ENCODE data around the gene GDF10.

DNA sequence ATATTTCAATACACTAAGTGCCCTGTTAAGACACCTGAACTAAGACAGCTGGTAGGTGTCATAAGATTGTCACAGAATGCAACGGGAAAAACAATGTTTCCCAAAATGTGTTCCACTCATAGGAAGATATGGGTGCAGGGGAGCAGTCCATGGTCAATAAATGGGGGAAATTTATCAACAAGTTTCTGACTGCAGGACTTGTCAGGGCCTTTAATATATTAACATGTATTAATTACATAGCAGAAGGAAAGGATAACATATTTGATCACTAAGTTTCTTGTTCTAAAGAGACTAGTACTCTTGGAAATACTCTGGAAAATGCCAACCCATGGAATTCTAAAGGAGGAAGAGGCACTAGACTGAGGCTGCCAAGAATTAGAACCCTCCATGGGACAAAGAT, 54.9 kb downstream of the GDF10 start:
- TF ChIP-seq CTCF (IDR thresholded peaks at IDR 0.05) (no peak), POLR2A (IDR thresholded peaks at IDR 0.05) (no peak)
